Suprapubic skin (tissue), 4 donors: Measurements from ENCODE around the gene RSPO4.

Source experiments
- EP300 ChIP-seq: sonication (generic); formaldehyde crosslinking; IDR thresholded peaks from one replicate; pipeline ENCODE4 v1.6.1; 2017; ENCODE audit warnings: antibody characterized with exemption
- POLR2A ChIP-seq, 2 donors: fragments of 450-650 bp; IDR thresholded peaks; one replicate each; pipeline ENCODE4 v1.6.1; 2017; ENCODE audit warnings: antibody characterized with exemption in 2 of 2, mild to moderate bottlenecking in 2 of 2, moderate library complexity in 2 of 2
- POLR2AphosphoS5 ChIP-seq, 3 donors: sonication (generic); formaldehyde crosslinking; IDR thresholded peaks; one replicate each; pipeline ENCODE4 v1.6.1; 2017; ENCODE audit warnings: antibody characterized with exemption in 3 of 3
- TF ChIP-seq, protein P1 (sequence below), 2 donors: fragments of 200-600 bp in 1 of 2; fragments of 450-650 bp in 1 of 2; sonication (generic) in 1 of 2; IDR thresholded peaks; one replicate each; pipeline ENCODE4 v1.5.1; 2016 to 2019; ENCODE audit warnings: antibody characterized with exemption in 2 of 2, mild to moderate bottlenecking in 1 of 2, moderate library complexity in 1 of 2

- TF ChIP-seq, protein P1, sequence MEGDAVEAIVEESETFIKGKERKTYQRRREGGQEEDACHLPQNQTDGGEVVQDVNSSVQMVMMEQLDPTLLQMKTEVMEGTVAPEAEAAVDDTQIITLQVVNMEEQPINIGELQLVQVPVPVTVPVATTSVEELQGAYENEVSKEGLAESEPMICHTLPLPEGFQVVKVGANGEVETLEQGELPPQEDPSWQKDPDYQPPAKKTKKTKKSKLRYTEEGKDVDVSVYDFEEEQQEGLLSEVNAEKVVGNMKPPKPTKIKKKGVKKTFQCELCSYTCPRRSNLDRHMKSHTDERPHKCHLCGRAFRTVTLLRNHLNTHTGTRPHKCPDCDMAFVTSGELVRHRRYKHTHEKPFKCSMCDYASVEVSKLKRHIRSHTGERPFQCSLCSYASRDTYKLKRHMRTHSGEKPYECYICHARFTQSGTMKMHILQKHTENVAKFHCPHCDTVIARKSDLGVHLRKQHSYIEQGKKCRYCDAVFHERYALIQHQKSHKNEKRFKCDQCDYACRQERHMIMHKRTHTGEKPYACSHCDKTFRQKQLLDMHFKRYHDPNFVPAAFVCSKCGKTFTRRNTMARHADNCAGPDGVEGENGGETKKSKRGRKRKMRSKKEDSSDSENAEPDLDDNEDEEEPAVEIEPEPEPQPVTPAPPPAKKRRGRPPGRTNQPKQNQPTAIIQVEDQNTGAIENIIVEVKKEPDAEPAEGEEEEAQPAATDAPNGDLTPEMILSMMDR (IDR thresholded peaks at IDR 0.05), result no peak
- TF ChIP-seq POLR2A (IDR thresholded peaks at IDR 0.05) (no peak), POLR2AphosphoS5 (IDR thresholded peaks at IDR 0.05) (no peak), EP300 (no peak)
Measured at GRCh38 chr20:1015181-1015580, 13.1 kb upstream of the RSPO4 start.
